Keratinocyte (primary cell): ENCODE data around the gene HYDIN. TPM values are rescaled to one million over a fixed set of nuclear protein-coding genes. Genes with fewer than 3 reads are reported as not detected.

Source experiments
- DNase-seq: peaks from one replicate; pipeline ENCODE4 v3.0.0-alpha.2; 2011; ENCODE audit warnings: low read depth, missing footprints, low spot score
- FAIRE-seq: peaks from 2 replicates; lab custom pipeline; 2011; peaks lifted over from hg19 to GRCh38; lab: Jason Lieb, UNC
- H2AFZ ChIP-seq: 2 replicates; pipeline ENCODE4 v1.6.0; 2012; ENCODE audit warnings: low read length, control low read depth, inconsistent platforms; ENCODE audit not compliant: control insufficient read depth
- H3K27ac ChIP-seq: 2 replicates; pipeline ENCODE4 v1.5.1; 2011; ENCODE audit warnings: low read length; ENCODE audit not compliant: control insufficient read depth, insufficient read depth
- H3K27me3 ChIP-seq: 3 replicates; pipeline ENCODE4 v1.6.0; 2011; ENCODE audit warnings: low read length; ENCODE audit not compliant: control insufficient read depth, insufficient read depth; ENCODE audit errors: extremely low read depth
- H3K36me3 ChIP-seq, 2 experiments: 2 replicates in 1 of 2; 3 replicates in 1 of 2; pipeline ENCODE4 v1.5.1; 2011; ENCODE audit warnings: low read length in 2 of 2, mild to moderate bottlenecking in 1 of 2; ENCODE audit not compliant: control insufficient read depth in 2 of 2, insufficient read depth in 2 of 2; ENCODE audit errors: extremely low read depth in 1 of 2
- H3K4me1 ChIP-seq: 3 replicates; pipeline ENCODE4 v1.5.1; 2011; ENCODE audit warnings: low read length; ENCODE audit not compliant: control insufficient read depth, insufficient read depth; ENCODE audit errors: extremely low read depth
- H3K4me2 ChIP-seq: 3 replicates; pipeline ENCODE4 v1.6.0; 2011; ENCODE audit warnings: low read depth, low read length; ENCODE audit not compliant: control insufficient read depth, insufficient read depth; ENCODE audit errors: extremely low read depth
- H3K4me3 ChIP-seq, 3 experiments: fragments of 200-600 bp in 1 of 3; sonication (generic) in 1 of 3; 2 replicates in 2 of 3; 3 replicates in 1 of 3; pipeline ENCODE4 v1.5.1; 2011 to 2016; ENCODE audit warnings: low read length in 3 of 3, mild to moderate bottlenecking in 3 of 3, control low read depth in 2 of 3, inconsistent platforms in 1 of 3, low read depth in 1 of 3, mixed read lengths in 1 of 3, mixed run types in 1 of 3, moderate library complexity in 1 of 3; ENCODE audit not compliant: control insufficient read depth in 2 of 3, insufficient read depth in 2 of 3; ENCODE audit errors: extremely low read depth in 1 of 3
- H3K79me2 ChIP-seq: 2 replicates; pipeline ENCODE4 v1.6.0; 2012; ENCODE audit warnings: low read length; ENCODE audit not compliant: control insufficient read depth, insufficient read depth
- H3K9ac ChIP-seq: 3 replicates; pipeline ENCODE4 v1.6.0; 2011; ENCODE audit warnings: low read length; ENCODE audit not compliant: control insufficient read depth, insufficient read depth; ENCODE audit errors: extremely low read depth
- H3K9me1 ChIP-seq: 3 replicates; pipeline ENCODE4 v1.6.0; 2011; ENCODE audit warnings: low read length; ENCODE audit not compliant: control insufficient read depth, insufficient read depth; ENCODE audit errors: extremely low read depth
- H3K9me3 ChIP-seq: 2 replicates; pipeline ENCODE4 v1.5.1; 2012; ENCODE audit warnings: low read depth, low read length; ENCODE audit not compliant: control insufficient read depth
- H4K20me1 ChIP-seq: 3 replicates; pipeline ENCODE4 v1.6.0; 2011; ENCODE audit warnings: low read length; ENCODE audit not compliant: control insufficient read depth, insufficient read depth; ENCODE audit errors: extremely low read depth
- EZH2 ChIP-seq: IDR thresholded peaks from one replicate; pipeline ENCODE4 v1.6.1; 2012; ENCODE audit warnings: inconsistent platforms, mild to moderate bottlenecking, low read length, moderate library complexity
- dilution Hi-C: fragments of 300-500 bp; cut with MboI; formaldehyde crosslinking; loops from one replicate; pipeline ENCODE4 v1.7.0; 2020; ENCODE audit warnings: low sequenced_read_pairs; ENCODE audit not compliant: extremely low pct_ligation_motif_present
- polyA plus RNA-seq, 5 experiments: library from polyadenylated mRNA; depleted of rRNA in 3 of 5; stranded (reverse) in 3 of 5; stranded (forward) in 1 of 5; unstranded in 1 of 5; fragments of >200 nt; gene quantifications; 1 replicate in 1 of 5; 2 replicates in 3 of 5; 3 replicates in 1 of 5; pipeline versions ENCODE4 v1.2.1 to v1.2.3, GENCODE V29; 2011 to 2012; ENCODE audit warnings: missing spikeins in 2 of 5, low read depth in 1 of 5, low replicate concordance in 1 of 5
- TF ChIP-seq, protein P1 (sequence below), 3 experiments: IDR thresholded peaks in 1 of 3; conservative IDR thresholded peaks in 1 of 3; optimal IDR thresholded peaks in 1 of 3; 2 replicates in 2 of 3; 3 replicates in 1 of 3; pipeline versions ENCODE3 to v1.5.1; 2011; ENCODE audit warnings: low read length in 3 of 3, mild to moderate bottlenecking in 3 of 3, moderate library complexity in 2 of 3, control low read depth in 1 of 3, inconsistent platforms in 1 of 3; ENCODE audit not compliant: insufficient read depth in 2 of 3; ENCODE audit errors: extremely low read depth in 1 of 3

Gene HYDIN
- polyA plus RNA-seq, 1 donor (not counting 4 experiments of a cell fraction or from before 2014, with no cell fraction given) = 0.49 TPM

DNA sequence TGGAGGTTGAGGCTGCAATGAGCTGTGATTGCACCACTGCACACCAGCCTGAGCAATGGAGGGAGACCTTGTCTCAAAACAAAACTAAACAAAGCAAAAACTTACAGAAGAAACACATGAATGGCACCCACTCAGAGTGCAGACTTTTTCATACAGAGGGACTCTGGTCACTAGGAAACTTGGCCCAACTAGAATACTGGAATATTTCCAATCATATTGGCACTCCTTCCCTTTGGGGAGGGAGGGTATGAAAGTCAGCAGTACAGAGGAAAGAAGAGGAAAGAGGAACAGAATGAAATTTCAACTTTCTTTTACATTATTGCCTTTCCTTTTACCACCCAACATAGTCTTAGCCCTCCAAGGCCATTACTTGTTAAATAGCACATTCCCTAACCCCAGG, 30.5 kb upstream of the HYDIN start:
- Histone ChIP-seq H3K36me3 (no peaks in the 10 kb centered on the region), H3K27me3 (peaks cover 3% of the 10 kb centered on the region), H3K79me2 (no peaks in the 10 kb centered on the region), H3K4me3 (no peak overlapping the region), H3K27ac (no peak overlapping the region), H3K9me1 (no peaks in the 10 kb centered on the region), H2AFZ (no peak overlapping the region), H3K4me2 (no peak overlapping the region), H4K20me1 (no peaks in the 10 kb centered on the region), H3K9ac (no peak overlapping the region), H3K4me1 (no peaks in the 10 kb centered on the region), H3K9me3 (no peaks in the 10 kb centered on the region)
- TF ChIP-seq, protein P1, sequence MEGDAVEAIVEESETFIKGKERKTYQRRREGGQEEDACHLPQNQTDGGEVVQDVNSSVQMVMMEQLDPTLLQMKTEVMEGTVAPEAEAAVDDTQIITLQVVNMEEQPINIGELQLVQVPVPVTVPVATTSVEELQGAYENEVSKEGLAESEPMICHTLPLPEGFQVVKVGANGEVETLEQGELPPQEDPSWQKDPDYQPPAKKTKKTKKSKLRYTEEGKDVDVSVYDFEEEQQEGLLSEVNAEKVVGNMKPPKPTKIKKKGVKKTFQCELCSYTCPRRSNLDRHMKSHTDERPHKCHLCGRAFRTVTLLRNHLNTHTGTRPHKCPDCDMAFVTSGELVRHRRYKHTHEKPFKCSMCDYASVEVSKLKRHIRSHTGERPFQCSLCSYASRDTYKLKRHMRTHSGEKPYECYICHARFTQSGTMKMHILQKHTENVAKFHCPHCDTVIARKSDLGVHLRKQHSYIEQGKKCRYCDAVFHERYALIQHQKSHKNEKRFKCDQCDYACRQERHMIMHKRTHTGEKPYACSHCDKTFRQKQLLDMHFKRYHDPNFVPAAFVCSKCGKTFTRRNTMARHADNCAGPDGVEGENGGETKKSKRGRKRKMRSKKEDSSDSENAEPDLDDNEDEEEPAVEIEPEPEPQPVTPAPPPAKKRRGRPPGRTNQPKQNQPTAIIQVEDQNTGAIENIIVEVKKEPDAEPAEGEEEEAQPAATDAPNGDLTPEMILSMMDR (optimal IDR thresholded peaks at IDR 0.05 in 1 of 3, IDR thresholded peaks at IDR 0.05 in 1 of 3, conservative IDR thresholded peaks at IDR 0.05 in 1 of 3; ENCODE audit: extremely low read depth in 1 of 3, insufficient read depth in 2 of 3, low read length in 3 of 3) = no peak
- no peak for TF ChIP-seq EZH2
- DNase-seq = no peak
- dilution Hi-C loops = no loop called here
- FAIRE-seq = no peak

DNA sequence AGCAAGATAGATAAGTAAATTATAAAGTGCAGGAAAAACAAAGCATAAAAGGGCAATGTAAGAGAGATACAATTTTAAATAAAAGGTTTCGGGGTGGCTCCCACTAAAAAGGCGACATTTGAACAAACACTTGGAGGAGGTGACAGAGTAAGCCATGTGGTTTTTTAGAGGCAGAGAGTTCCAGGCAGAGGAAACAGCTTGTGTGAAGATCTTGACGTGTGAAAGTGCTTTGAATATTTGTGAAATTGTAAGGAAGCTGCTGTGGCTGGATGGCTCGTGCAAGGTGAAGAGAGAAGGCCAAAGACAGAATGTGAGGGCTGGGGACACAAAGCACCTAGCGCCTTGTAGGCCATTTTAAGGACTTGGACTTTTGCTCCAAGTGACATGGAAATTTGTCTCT, 28.6 kb upstream of the HYDIN start:
- no peaks in the 10 kb centered on the region for H3K9me3 ChIP-seq
- no peaks in the 10 kb centered on the region for H3K9me1 ChIP-seq
- H3K9ac ChIP-seq = no peak overlapping the region
- FAIRE-seq (no peak), DNase-seq (no peak)
- H3K36me3 ChIP-seq = no peaks in the 10 kb centered on the region
- H4K20me1 ChIP-seq = no peaks in the 10 kb centered on the region
- H3K27ac ChIP-seq = no peak overlapping the region
- H3K4me2 ChIP-seq = no peak overlapping the region
- H3K79me2 ChIP-seq = no peaks in the 10 kb centered on the region
- no peak overlapping the region for H3K4me3 ChIP-seq
- dilution Hi-C loops = no loop called here
- no peaks in the 10 kb centered on the region for H3K4me1 ChIP-seq
- TF ChIP-seq EZH2 = no peak
- TF ChIP-seq, protein P1 (optimal IDR thresholded peaks at IDR 0.05 in 1 of 3, IDR thresholded peaks at IDR 0.05 in 1 of 3, conservative IDR thresholded peaks at IDR 0.05 in 1 of 3; ENCODE audit: extremely low read depth in 1 of 3, insufficient read depth in 2 of 3, low read length in 3 of 3) = no peak
- no peak overlapping the region for H2AFZ ChIP-seq
- no peaks in the 10 kb centered on the region for H3K27me3 ChIP-seq
